ENCODE measurements around the gene KIAA0040. TPM values are rescaled to one million over a fixed set of nuclear protein-coding genes. Genes with fewer than 3 reads are reported as not detected.

Gene KIAA0040
- polyA plus RNA-seq (2013, experiment 1 of 2), result 12.6 TPM
- polyA plus RNA-seq (2013, experiment 2 of 2), result 13.0 TPM

GRCh38 chr1:175192630-175193526 lies at the start of gene KIAA0040:
TSS of gene KIAA0040 (minus strand) at chr1:175192776. CDS start at chr1:175161013, 31,763 bp downstream.
- Histone ChIP-seq H3K4me1 (ENCODE audit: control insufficient read depth, insufficient read depth, low read length, poor library complexity, severe bottlenecking) (peaks cover 16% of the 10 kb centered on the region), H3K36me3 (ENCODE audit: control insufficient read depth, insufficient read depth, low read length) (peaks cover 9% of the 10 kb centered on the region), H3K27ac (ENCODE audit: low read depth, low read length, severe bottlenecking) (no peak within 1 kb of the TSS), H3K9me3 (ENCODE audit: control insufficient read depth, low read length) (no peaks in the 10 kb centered on the region), H3K4me3 (ENCODE audit: extremely low read depth, insufficient read depth, low read length, poor library complexity, severe bottlenecking) (peak within 1 kb of the TSS; percentile 45)
- WGBS, 2 experiments (ENCODE audit: insufficient coverage in 2 of 2), result 1 to 3% methylated on average over 32 to 51 of the region's 62 CpGs

GRCh38 chr1:175237389-175237788 lies 44.8 kb upstream of the KIAA0040 start:
- Histone ChIP-seq H3K27ac (ENCODE audit: low read depth, low read length, severe bottlenecking) (no peak overlapping the region), H3K36me3 (ENCODE audit: control insufficient read depth, insufficient read depth, low read length) (no peaks in the 10 kb centered on the region), H3K9me3 (ENCODE audit: control insufficient read depth, low read length) (no peaks in the 10 kb centered on the region), H3K4me1 (ENCODE audit: control insufficient read depth, insufficient read depth, low read length, poor library complexity, severe bottlenecking) (peaks cover 5% of the 10 kb centered on the region), H3K4me3 (ENCODE audit: extremely low read depth, insufficient read depth, low read length, poor library complexity, severe bottlenecking) (no peak overlapping the region)
- no CpG with 5 or more reads among the region's 1 CpG for WGBS, 2 experiments (ENCODE audit: insufficient coverage in 2 of 2)

GRCh38 chr1:175234639-175235038 lies 42.1 kb upstream of the KIAA0040 start:
- Histone ChIP-seq H3K36me3 (ENCODE audit: control insufficient read depth, insufficient read depth, low read length) (no peaks in the 10 kb centered on the region), H3K9me3 (ENCODE audit: control insufficient read depth, low read length) (no peaks in the 10 kb centered on the region), H3K4me3 (ENCODE audit: extremely low read depth, insufficient read depth, low read length, poor library complexity, severe bottlenecking) (no peak overlapping the region), H3K4me1 (ENCODE audit: control insufficient read depth, insufficient read depth, low read length, poor library complexity, severe bottlenecking) (peaks cover 5% of the 10 kb centered on the region), H3K27ac (ENCODE audit: low read depth, low read length, severe bottlenecking) (no peak overlapping the region)
- 83 to 100% methylated on average over 1 of the region's 3 CpGs for WGBS, 2 experiments (ENCODE audit: insufficient coverage in 2 of 2)

DNA sequence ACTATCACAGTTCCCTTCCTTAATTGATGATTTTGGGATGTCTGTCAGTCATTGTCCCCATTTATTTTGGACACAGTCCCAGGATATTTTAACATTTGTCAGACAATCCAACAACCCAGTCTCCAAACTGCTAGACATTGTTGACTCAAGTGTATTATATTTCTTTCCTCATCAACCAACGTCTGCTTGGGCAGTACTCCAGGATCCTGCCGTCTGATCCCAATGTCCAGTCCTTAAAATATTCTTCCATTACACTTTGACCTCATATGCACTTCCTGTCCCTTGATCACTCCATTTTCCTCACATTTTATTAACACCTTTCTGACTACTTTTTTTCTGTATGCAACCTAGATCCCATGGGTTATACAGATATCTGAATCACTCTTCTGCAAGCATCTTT lies 39.8 kb upstream of the KIAA0040 start:
- no peaks in the 10 kb centered on the region for H3K36me3 ChIP-seq (ENCODE audit: control insufficient read depth, insufficient read depth, low read length)
- no peaks in the 10 kb centered on the region for H3K9me3 ChIP-seq (ENCODE audit: control insufficient read depth, low read length)
- no peak overlapping the region for H3K4me3 ChIP-seq (ENCODE audit: extremely low read depth, insufficient read depth, low read length, poor library complexity, severe bottlenecking)
- 95 to 97% methylated on average over 2 of the region's 2 CpGs for WGBS, 2 experiments (ENCODE audit: insufficient coverage in 2 of 2)
- no peak overlapping the region for H3K27ac ChIP-seq (ENCODE audit: low read depth, low read length, severe bottlenecking)
- peaks cover 5% of the 10 kb centered on the region for H3K4me1 ChIP-seq (ENCODE audit: control insufficient read depth, insufficient read depth, low read length, poor library complexity, severe bottlenecking)

- H3K4me3 ChIP-seq (ENCODE audit: extremely low read depth, insufficient read depth, low read length, poor library complexity, severe bottlenecking), result no peak overlapping the region
- H3K4me1 ChIP-seq (ENCODE audit: control insufficient read depth, insufficient read depth, low read length, poor library complexity, severe bottlenecking), result peaks cover 16% of the 10 kb centered on the region
- H3K27ac ChIP-seq (ENCODE audit: low read depth, low read length, severe bottlenecking), result no peak overlapping the region
- no CpG with 5 or more reads among the region's 1 CpG for WGBS, 2 experiments (ENCODE audit: insufficient coverage in 2 of 2)
- no peaks in the 10 kb centered on the region for H3K9me3 ChIP-seq (ENCODE audit: control insufficient read depth, low read length)
- no peaks in the 10 kb centered on the region for H3K36me3 ChIP-seq (ENCODE audit: control insufficient read depth, insufficient read depth, low read length)
Measured at GRCh38 chr1:175225805-175226129, 33.2 kb upstream of the KIAA0040 start.

DNA sequence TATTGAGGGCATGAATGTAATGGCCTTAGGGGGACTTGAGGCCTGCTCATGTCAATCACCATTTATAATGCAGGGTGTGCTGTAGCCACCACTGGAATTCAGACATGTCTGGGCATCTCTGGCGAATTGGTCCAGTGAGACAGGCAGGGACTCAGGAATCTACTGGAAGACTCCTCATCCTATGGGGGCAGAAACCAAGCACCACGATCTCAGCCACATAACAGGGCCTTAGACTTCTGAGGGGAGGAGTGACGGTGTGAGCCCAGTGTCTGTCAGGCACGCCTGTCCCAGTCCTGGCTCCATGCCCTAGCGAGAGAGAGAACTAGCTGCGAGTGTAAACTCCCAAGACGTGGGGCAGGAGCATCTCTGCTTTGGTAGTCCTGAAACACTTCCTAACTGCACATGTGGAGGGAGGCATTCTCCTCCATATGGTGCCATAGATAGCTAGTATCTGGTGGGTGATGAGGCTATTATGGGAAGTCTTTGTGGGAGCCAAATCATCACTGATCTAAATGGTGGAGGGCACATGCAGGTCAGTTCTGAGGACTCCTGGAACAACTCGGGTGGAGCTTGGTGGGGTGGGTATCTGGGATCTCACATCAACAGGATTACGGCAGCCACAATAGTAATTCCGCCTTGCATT lies 29.8 kb upstream of the KIAA0040 start:
- no peaks in the 10 kb centered on the region for H3K36me3 ChIP-seq (ENCODE audit: control insufficient read depth, insufficient read depth, low read length)
- H3K9me3 ChIP-seq (ENCODE audit: control insufficient read depth, low read length), result no peaks in the 10 kb centered on the region
- no peak overlapping the region for H3K27ac ChIP-seq (ENCODE audit: low read depth, low read length, severe bottlenecking)
- no peak overlapping the region for H3K4me3 ChIP-seq (ENCODE audit: extremely low read depth, insufficient read depth, low read length, poor library complexity, severe bottlenecking)
- 93 to 95% methylated on average over 6 to 8 of the region's 10 CpGs for WGBS, 2 experiments (ENCODE audit: insufficient coverage in 2 of 2)
- peaks cover 21% of the 10 kb centered on the region for H3K4me1 ChIP-seq (ENCODE audit: control insufficient read depth, insufficient read depth, low read length, poor library complexity, severe bottlenecking)

- Histone ChIP-seq H3K27ac (ENCODE audit: low read depth, low read length, severe bottlenecking) (no peak overlapping the region), H3K4me3 (ENCODE audit: extremely low read depth, insufficient read depth, low read length, poor library complexity, severe bottlenecking) (no peak overlapping the region), H3K9me3 (ENCODE audit: control insufficient read depth, low read length) (no peaks in the 10 kb centered on the region), H3K4me1 (ENCODE audit: control insufficient read depth, insufficient read depth, low read length, poor library complexity, severe bottlenecking) (peaks cover 21% of the 10 kb centered on the region), H3K36me3 (ENCODE audit: control insufficient read depth, insufficient read depth, low read length) (no peaks in the 10 kb centered on the region)
- WGBS, 2 experiments (ENCODE audit: insufficient coverage in 2 of 2), result 32 to 67% methylated on average over 1 to 4 of the region's 10 CpGs
Measured at GRCh38 chr1:175221557-175222175, 29.1 kb upstream of the KIAA0040 start.

DNA sequence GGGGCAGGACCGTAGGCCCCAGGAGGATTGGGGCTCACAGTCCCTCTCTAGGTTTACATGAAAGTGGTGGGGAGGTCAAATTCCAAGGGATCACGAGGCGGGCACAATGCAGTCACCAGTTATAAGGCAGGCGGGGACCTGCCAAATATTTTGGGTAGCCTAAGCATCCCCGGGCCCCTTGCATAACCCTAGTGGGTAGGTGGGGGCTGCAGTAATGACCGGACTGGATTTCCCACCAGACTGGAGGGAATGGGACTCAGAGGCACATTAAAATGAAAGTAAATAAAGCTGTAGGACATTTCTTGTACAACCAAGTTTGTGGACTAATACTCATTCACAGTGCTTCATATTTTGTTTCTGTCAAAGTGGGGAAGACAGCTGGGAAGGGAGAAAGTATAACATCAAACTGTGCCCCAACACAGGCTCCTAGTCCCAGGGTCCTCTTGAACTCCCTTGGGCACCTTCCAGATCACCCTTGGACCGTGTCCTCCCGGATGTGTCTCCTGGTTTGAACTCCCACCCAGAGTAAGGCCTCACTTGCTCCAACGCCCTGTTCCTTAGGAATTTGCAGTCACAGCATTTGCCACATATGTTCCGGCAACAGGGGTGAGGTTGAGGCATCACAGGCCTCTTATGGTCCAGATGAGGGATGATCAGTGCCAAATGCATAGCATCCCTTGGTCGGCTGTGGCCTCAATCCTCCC lies 28.4 kb upstream of the KIAA0040 start:
- WGBS, 2 experiments (ENCODE audit: insufficient coverage in 2 of 2), result 74 to 77% methylated on average over 10 to 11 of the region's 11 CpGs
- Histone ChIP-seq H3K4me1 (ENCODE audit: control insufficient read depth, insufficient read depth, low read length, poor library complexity, severe bottlenecking) (peaks cover 21% of the 10 kb centered on the region), H3K9me3 (ENCODE audit: control insufficient read depth, low read length) (no peaks in the 10 kb centered on the region), H3K4me3 (ENCODE audit: extremely low read depth, insufficient read depth, low read length, poor library complexity, severe bottlenecking) (no peak overlapping the region), H3K36me3 (ENCODE audit: control insufficient read depth, insufficient read depth, low read length) (no peaks in the 10 kb centered on the region), H3K27ac (ENCODE audit: low read depth, low read length, severe bottlenecking) (no peak overlapping the region)

DNA sequence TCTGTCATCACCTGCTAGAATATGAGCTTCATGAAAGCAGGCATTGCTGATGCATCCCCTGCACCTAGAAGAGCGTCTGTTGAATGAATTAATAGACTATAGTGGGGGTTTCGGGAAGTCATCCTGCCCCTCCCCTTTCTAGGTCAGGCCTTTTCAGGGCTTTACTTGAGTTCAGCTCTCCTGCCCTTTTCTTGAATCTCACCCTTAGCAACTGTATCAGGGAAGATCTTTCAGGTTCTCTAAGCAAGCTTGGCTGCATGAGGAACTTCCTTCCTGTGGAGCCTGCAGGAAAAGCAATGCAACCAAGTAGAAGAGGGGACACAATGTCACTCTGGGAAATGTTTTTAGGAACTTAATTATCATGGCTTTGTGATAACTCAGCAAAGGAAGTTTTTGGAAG lies 27.2 kb upstream of the KIAA0040 start:
- H3K27ac ChIP-seq (ENCODE audit: low read depth, low read length, severe bottlenecking), result no peak overlapping the region
- 100% methylated on average over 1 of the region's 2 CpGs; no CpG with 5 or more reads in 1 of the 2 experiments for WGBS, 2 experiments (ENCODE audit: insufficient coverage in 2 of 2)
- H3K4me3 ChIP-seq (ENCODE audit: extremely low read depth, insufficient read depth, low read length, poor library complexity, severe bottlenecking), result no peak overlapping the region
- no peaks in the 10 kb centered on the region for H3K36me3 ChIP-seq (ENCODE audit: control insufficient read depth, insufficient read depth, low read length)
- peaks cover 21% of the 10 kb centered on the region for H3K4me1 ChIP-seq (ENCODE audit: control insufficient read depth, insufficient read depth, low read length, poor library complexity, severe bottlenecking)
- H3K9me3 ChIP-seq (ENCODE audit: control insufficient read depth, low read length), result no peaks in the 10 kb centered on the region

DNA sequence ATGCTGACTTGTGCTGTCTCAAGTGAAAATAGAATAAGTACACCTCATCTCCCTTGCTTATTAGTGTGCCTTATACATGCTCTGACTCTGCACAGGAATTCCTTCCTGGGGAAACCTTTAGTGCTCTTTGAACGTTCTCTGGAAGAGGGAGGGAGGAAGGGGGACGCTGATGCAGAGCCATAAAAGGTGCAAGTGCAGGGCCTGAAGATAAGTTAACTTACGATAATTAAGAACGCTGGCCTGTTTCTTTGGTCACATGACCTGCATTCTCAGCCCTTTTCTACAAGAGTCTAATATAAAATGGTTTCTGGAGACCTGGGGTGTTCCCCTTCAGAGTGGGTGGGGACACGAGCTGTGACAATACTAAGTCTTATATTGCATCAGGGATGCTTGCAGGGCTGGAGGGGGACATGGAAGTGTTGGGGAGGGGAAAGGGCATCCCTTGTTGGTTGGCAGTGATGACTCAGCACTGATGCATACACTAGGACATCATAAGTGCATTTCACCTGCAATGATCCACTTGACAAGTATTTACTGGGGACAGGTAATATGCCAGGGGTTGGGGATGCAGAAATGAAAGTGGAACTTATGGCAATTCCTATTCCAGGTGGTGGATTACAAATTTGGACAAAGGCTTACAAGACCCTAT lies 26.3 kb upstream of the KIAA0040 start:
- Histone ChIP-seq H3K4me1 (ENCODE audit: control insufficient read depth, insufficient read depth, low read length, poor library complexity, severe bottlenecking) (peaks cover 21% of the 10 kb centered on the region), H3K4me3 (ENCODE audit: extremely low read depth, insufficient read depth, low read length, poor library complexity, severe bottlenecking) (no peak overlapping the region), H3K9me3 (ENCODE audit: control insufficient read depth, low read length) (no peaks in the 10 kb centered on the region), H3K27ac (ENCODE audit: low read depth, low read length, severe bottlenecking) (no peak overlapping the region), H3K36me3 (ENCODE audit: control insufficient read depth, insufficient read depth, low read length) (no peaks in the 10 kb centered on the region)
- WGBS, 2 experiments (ENCODE audit: insufficient coverage in 2 of 2), result 72 to 78% methylated on average over 4 of the region's 5 CpGs

All from mesodermal cell (in vitro differentiated cells).